A549 (cell line): ENCODE data around the gene TIAL1. TPM values are rescaled to one million over a fixed set of nuclear protein-coding genes. Genes with fewer than 3 reads are reported as not detected.

ENCODE experiments used
- ATAC-seq, 2 experiments: fragments of 200-7000 bp in 1 of 2; fragments of >200 bp in 1 of 2; cut with Nextera tagmentation in 1 of 2; cut with Tn5 transposase in 1 of 2; 3 replicates each; pipeline versions ENCODE4 v1.8.0 to v1.9.1; 2018 to 2020; ENCODE audit warnings: mild to moderate bottlenecking in 1 of 2, moderate library complexity in 1 of 2
- CTCF ChIA-PET: fragments of 300-600 bp; sonication (Branson Sonifier 250); formaldehyde crosslinking; extraction: SDS; loops from one replicate; lab custom pipeline; 2021; ENCODE audit warnings: antibody characterized with exemption, inconsistent platforms; lab: Yijun Ruan, JAX
- POLR2A ChIA-PET: fragments of 350-600 bp; formaldehyde crosslinking; extraction: SDS; loops from one replicate; lab custom pipeline; 2021; ENCODE audit warnings: antibody characterized with exemption, inconsistent platforms; lab: Yijun Ruan, JAX
- DNase-seq, 2 experiments: peaks; one replicate each; pipeline versions ENCODE4 v3.0.0 to v3.0.0-alpha.2; 2011 to 2016; ENCODE audit warnings: low read depth in 1 of 2, low spot score in 1 of 2
- FAIRE-seq: peaks from 2 replicates; lab custom pipeline; 2011; peaks lifted over from hg19 to GRCh38; lab: Jason Lieb, UNC
- H3K27ac ChIP-seq, 2 experiments: fragments of >200 bp; sonication (Bioruptor Twin); formaldehyde crosslinking; 3 replicates each; pipeline ENCODE4 v1.5.1; 2016 to 2017
- H3K4me1 ChIP-seq: fragments of >200 bp; sonication (Bioruptor Twin); formaldehyde crosslinking; 3 replicates; pipeline ENCODE4 v1.6.1; 2016
- H3K4me2 ChIP-seq: fragments of >200 bp; sonication (Bioruptor Twin); formaldehyde crosslinking; 3 replicates; pipeline ENCODE4 v1.6.1; 2016
- H3K4me3 ChIP-seq: fragments of >200 bp; sonication (Bioruptor Twin); formaldehyde crosslinking; 3 replicates; pipeline ENCODE4 v1.5.1; 2016
- H3K9me3 ChIP-seq: fragments of >200 bp; sonication (Bioruptor Twin); formaldehyde crosslinking; 3 replicates; pipeline ENCODE4 v1.6.1; 2016
- ATOH8 ChIP-seq: fragments of 250-450 bp; sonication (Bioruptor Pico); IDR thresholded peaks from 2 replicates; pipeline ENCODE4 v1.5.0; 2020; ENCODE audit warnings: low read depth, mild to moderate bottlenecking, moderate library complexity
- BCL3 ChIP-seq: fragments of >200 bp; sonication (Bioruptor Twin); formaldehyde crosslinking; IDR thresholded peaks from 3 replicates; pipeline ENCODE4 v1.6.1; 2016
- CHD4 ChIP-seq: fragments of 200-600 bp; sonication (generic); IDR thresholded peaks from 2 replicates; pipeline ENCODE4 v1.6.1; 2016; ENCODE audit warnings: antibody characterized with exemption, mild to moderate bottlenecking, borderline replicate concordance
- EP300 ChIP-seq, 2 experiments: fragments of >200 bp; sonication (Bioruptor Twin); formaldehyde crosslinking; IDR thresholded peaks; 2 replicates in 1 of 2; 3 replicates in 1 of 2; pipeline ENCODE4 v1.6.1; 2016 to 2017
- HEYL ChIP-seq: fragments of 250-450 bp; sonication (Bioruptor Pico); IDR thresholded peaks from 2 replicates; pipeline ENCODE4 v1.8.0; 2021; ENCODE audit warnings: mild to moderate bottlenecking, moderate library complexity
- HMGXB4 ChIP-seq: fragments of 250-450 bp; sonication (Bioruptor Pico); IDR thresholded peaks from 2 replicates; pipeline ENCODE4 v1.5.0; 2021; ENCODE audit warnings: mild to moderate bottlenecking, moderate library complexity, borderline replicate concordance
- HOXA7 ChIP-seq: fragments of 250-450 bp; sonication (Bioruptor Pico); IDR thresholded peaks from 2 replicates; pipeline ENCODE4 v1.5.0; 2020; ENCODE audit warnings: mild to moderate bottlenecking, moderate library complexity
- KDM1A ChIP-seq: fragments of 200-600 bp; sonication (generic); IDR thresholded peaks from 2 replicates; pipeline ENCODE4 v1.6.1; 2016; ENCODE audit warnings: low read depth, mild to moderate bottlenecking
- KDM5A ChIP-seq: fragments of 200-600 bp; sonication (generic); IDR thresholded peaks from 2 replicates; pipeline ENCODE4 v1.6.1; 2016; ENCODE audit warnings: antibody characterized with exemption, mild to moderate bottlenecking
- MAFK ChIP-seq: fragments of 450-650 bp; IDR thresholded peaks from 2 replicates; pipeline ENCODE4 v1.6.1; 2014; ENCODE audit not compliant: partially characterized antibody
- MAZ ChIP-seq: fragments of 150-350 bp; IDR thresholded peaks from 2 replicates; pipeline ENCODE4 v1.6.1; 2014; ENCODE audit warnings: antibody characterized with exemption, low read depth, low read length, borderline replicate concordance
- PBX3 ChIP-seq: IDR thresholded peaks from 2 replicates; pipeline ENCODE4 v1.6.1; 2012
- REST ChIP-seq: fragments of 200-600 bp; sonication (generic); IDR thresholded peaks from 2 replicates; pipeline ENCODE4 v1.6.1; 2016; ENCODE audit warnings: antibody characterized with exemption, mild to moderate bottlenecking, moderate library complexity
- SMC3 ChIP-seq: fragments of >200 bp; sonication (Bioruptor Twin); formaldehyde crosslinking; IDR thresholded peaks from 3 replicates; pipeline ENCODE4 v1.6.1; 2018; ENCODE audit warnings: inconsistent platforms
- USF2 ChIP-seq: fragments of 450-650 bp; IDR thresholded peaks from 2 replicates; pipeline ENCODE4 v1.6.1; 2014; ENCODE audit warnings: antibody characterized with exemption
- ZC3H11A ChIP-seq: fragments of 450-650 bp; IDR thresholded peaks from 2 replicates; pipeline ENCODE4 v1.6.1; 2014; ENCODE audit warnings: antibody characterized with exemption, mild to moderate bottlenecking
- ZNF302 ChIP-seq: fragments of 250-450 bp; sonication (Bioruptor Pico); IDR thresholded peaks from 2 replicates; pipeline ENCODE4 v1.9.0; 2021; ENCODE audit warnings: inconsistent platforms, mild to moderate bottlenecking, moderate library complexity
- WGBS: methylation state at CpG from one replicate; pipeline ENCODE4 v1.1.6; 2017; ENCODE audit errors: missing lambda C conversion rate; 5-methylcytosine and 5-hydroxymethylcytosine counted together
- polyA plus RNA-seq, 4 experiments: library from polyadenylated mRNA; depleted of rRNA in 3 of 4; stranded (reverse); fragments of >200 nt; fragmentation: RNase III in 1 of 4; extraction: RNeasy Plus Mini Kit Qiagen cat#74134 plus additional on column Dnase treatment in 1 of 4; gene quantifications; 2 replicates in 3 of 4; 3 replicates in 1 of 4; pipeline ENCODE4 v1.2.3, GENCODE V29; 2011 to 2017

Gene TIAL1
- polyA plus RNA-seq, 2 of the 4 experiments (the other 2 are of a cell fraction), result 89.5 to 115 TPM

- TF ChIP-seq USF2 (no peak), KDM1A (no peak)
These were observed 17.9 kb upstream of the TIAL1 start (continued) for GRCh38 chr10:119614686-119615085.

- H3K4me3 ChIP-seq, result no peak overlapping the region
- DNase-seq, result no peak
- H3K27ac ChIP-seq, result no peak overlapping the region
- H3K9me3 ChIP-seq, result no peaks in the 10 kb centered on the region
- ATAC-seq, result no peak
- H3K4me2 ChIP-seq, result no peak overlapping the region
- no peaks in the 10 kb centered on the region for H3K4me1 ChIP-seq
- WGBS, result 84% methylated on average over 6 of the region's 6 CpGs
- FAIRE-seq, result no peak
- no peak for TF ChIP-seq HOXA7 (CRISPR knock-in tag)
- ChIA-PET POLR2A (no interaction called here), CTCF (interaction anchor here (1.3 to 1.6 kb wide), 2 partner anchors 20 to 246 kb away, joined by 4 to 5 read pairs; no protein-coding TSS in a partner anchor)
These were observed 17.0 kb upstream of the TIAL1 start for GRCh38 chr10:119613741-119614140.

GRCh38 chr10:119611433-119611832, 14.7 kb upstream of the TIAL1 start:
- H3K4me3 ChIP-seq, result no peak overlapping the region
- WGBS, result 61% methylated on average over 4 of the region's 4 CpGs
- no peak for ATAC-seq
- no peak for FAIRE-seq
- no peak overlapping the region for H3K4me2 ChIP-seq
- POLR2A ChIA-PET, result interaction anchor here (1.0 kb wide), 1 partner anchor 40 kb away, joined by 3 read pairs; the partner anchor contains the start of gene BAG3
- TF ChIP-seq MAZ, result no peak
- TF ChIP-seq SMC3, result no peak
- TF ChIP-seq MAFK, result no peak
- no peak for TF ChIP-seq ZC3H11A
- no peak for TF ChIP-seq ZNF302 (CRISPR knock-in tag)
- TF ChIP-seq BCL3, result no peak
- TF ChIP-seq REST, result no peak
- no peak for TF ChIP-seq HMGXB4
- no peak for TF ChIP-seq KDM1A
- no peak overlapping the region for H3K27ac ChIP-seq
- no peak for DNase-seq
- H3K9me3 ChIP-seq, result no peaks in the 10 kb centered on the region
- CTCF ChIA-PET, result interaction anchor here (0.5 to 1.6 kb wide), 4 partner anchors 14 to 248 kb away, joined by 3 to 6 read pairs (median 4); partner anchors contain the start of gene TIAL1
- H3K4me1 ChIP-seq, result no peaks in the 10 kb centered on the region

- no peaks in the 10 kb centered on the region for H3K9me3 ChIP-seq
- DNase-seq, result no peak
- no peak overlapping the region for H3K4me3 ChIP-seq
- CTCF ChIA-PET, result interaction anchor here (0.7 to 5.6 kb wide), 23 partner anchors 10 to 249 kb away, joined by 3 to 69 read pairs (median 11); partner anchors contain the start of gene TIAL1
- POLR2A ChIA-PET, result no interaction called here
- no peak overlapping the region for H3K4me2 ChIP-seq
- WGBS, result 77% methylated on average over 4 of the region's 4 CpGs
- no peak for TF ChIP-seq KDM5A
- no peak for TF ChIP-seq CHD4
- no peak for TF ChIP-seq ATOH8
- TF ChIP-seq PBX3, result no peak
- TF ChIP-seq HEYL, result no peak
- TF ChIP-seq EP300 (IDR thresholded peaks at IDR 0.05), result no peak
- TF ChIP-seq BCL3, result no peak
- no peak overlapping the region for H3K27ac ChIP-seq
- FAIRE-seq, result no peak
- no peaks in the 10 kb centered on the region for H3K4me1 ChIP-seq
- no peak for ATAC-seq
These were observed 12.8 kb upstream of the TIAL1 start for GRCh38 chr10:119609516-119609915.
